HG03439 (cell line): Measurements from ENCODE around the gene SLC26A1.

Experiments used
- ATAC-seq: cut with Tn5 transposase; IDR thresholded peaks from one replicate; pipeline ENCODE4 v1.9.1; 2021; ENCODE audit warnings: mild to moderate bottlenecking, moderate library complexity; ENCODE audit not compliant: unreplicated experiment

Gene SLC26A1

GRCh38 chr4:966266-967112, 26.7 kb downstream of the SLC26A1 start:
- no peak for ATAC-seq

DNA sequence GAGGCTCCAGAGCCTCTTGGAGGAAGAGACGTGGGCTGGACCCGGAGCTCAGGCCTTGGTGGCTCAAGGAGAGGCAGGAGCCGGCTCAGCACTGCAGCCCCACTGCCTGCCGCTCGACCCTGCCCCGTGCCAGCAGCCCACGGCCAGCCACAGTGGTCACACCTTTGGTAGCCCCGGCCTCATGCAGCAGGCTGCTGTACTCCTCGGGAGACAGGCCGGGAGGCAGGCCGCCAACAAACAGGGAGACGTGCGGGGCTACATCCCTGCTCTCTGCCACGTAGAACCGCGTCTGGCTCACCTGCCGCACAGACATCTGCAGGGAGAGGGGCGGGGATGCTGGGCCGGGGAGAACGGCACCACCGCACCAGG, 27.5 kb downstream of the SLC26A1 start:
- no peak for ATAC-seq

DNA sequence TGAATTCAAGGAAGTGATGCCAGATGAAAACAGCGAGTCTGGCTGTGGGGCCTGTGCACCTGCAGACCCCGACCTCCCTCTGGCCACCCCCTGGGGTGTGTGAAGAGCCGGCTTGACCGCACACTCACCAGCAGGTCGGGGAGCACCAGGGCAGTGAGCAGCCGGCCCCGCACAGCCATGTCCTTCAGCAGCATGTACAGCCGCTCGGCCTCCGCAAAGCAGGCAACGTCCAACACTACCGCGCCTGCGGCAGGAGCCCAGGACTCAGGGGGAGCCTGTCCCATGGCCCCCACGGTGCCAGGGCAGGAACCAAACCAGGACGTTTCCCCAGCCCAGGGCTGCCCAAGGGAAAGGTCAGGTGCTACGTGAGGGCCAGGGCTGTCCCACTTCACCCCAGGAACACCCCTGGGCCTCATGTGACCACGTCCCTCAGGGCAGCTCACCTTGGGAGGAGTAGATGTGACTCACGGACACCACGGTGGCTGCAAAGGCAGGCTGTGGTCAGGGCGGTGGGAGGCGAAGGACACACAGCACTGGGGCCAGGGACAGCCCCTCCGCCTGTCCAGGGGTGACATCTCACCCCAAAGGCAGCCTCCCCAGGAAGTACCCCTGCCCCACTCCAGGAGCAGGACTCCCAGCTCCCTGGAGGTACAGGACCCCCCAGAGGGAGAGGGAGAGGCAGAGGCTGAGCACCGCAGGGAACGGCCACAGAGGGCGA, 28.0 kb downstream of the SLC26A1 start:
- no peak for ATAC-seq

GRCh38 chr4:964346-965025, 28.7 kb downstream of the SLC26A1 start:
- no peak for ATAC-seq

- no peak for ATAC-seq
These were observed 29.7 kb downstream of the SLC26A1 start for GRCh38 chr4:963276-964225.

DNA sequence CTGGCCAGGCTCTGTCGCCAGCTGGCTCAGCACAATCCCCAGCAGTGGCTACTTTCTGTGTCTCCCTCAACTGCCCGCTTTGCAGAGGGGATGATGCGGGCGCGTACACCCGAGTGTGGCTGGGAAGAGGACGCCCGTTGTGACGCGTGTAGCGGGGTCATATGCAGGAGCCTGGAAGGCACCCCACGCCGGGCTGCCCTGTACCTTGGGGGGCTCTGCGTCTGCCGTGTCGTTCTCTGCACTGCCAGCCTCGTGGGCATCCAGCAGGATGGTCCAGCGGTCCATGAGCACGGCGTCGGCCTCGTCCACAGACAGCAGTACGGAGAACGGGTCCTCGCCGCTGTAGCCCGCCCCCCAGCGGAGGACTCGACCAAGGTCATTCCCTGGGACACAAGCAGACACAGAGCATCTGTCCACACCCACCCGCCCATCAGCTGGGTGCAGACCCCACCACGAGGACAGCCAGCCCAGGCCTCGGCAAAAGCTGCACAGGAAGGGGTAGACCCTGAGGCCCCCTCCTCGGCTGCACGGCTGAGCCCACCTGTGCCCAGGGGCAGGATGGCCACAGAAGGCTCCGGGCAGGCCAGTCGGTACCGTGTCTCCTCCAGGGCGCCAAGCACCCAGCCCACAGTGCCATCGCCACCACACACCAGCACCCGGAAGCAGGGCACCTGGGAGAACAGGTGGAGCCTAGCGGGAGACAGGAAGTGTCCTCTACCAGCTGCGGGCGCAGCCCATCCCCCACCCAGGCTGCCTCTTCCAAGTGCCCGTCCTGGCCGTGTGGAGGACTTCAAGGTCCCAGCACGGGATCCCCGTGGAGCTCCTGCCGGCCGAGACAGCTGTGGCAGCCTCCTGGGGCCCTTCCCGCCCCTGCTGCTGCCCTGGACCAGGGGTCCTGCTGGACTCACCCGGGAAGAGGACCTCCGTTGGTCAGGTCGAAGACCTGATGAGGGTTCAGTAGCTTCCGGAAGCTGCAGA, 30.7 kb downstream of the SLC26A1 start:
- ATAC-seq, result no peak

DNA sequence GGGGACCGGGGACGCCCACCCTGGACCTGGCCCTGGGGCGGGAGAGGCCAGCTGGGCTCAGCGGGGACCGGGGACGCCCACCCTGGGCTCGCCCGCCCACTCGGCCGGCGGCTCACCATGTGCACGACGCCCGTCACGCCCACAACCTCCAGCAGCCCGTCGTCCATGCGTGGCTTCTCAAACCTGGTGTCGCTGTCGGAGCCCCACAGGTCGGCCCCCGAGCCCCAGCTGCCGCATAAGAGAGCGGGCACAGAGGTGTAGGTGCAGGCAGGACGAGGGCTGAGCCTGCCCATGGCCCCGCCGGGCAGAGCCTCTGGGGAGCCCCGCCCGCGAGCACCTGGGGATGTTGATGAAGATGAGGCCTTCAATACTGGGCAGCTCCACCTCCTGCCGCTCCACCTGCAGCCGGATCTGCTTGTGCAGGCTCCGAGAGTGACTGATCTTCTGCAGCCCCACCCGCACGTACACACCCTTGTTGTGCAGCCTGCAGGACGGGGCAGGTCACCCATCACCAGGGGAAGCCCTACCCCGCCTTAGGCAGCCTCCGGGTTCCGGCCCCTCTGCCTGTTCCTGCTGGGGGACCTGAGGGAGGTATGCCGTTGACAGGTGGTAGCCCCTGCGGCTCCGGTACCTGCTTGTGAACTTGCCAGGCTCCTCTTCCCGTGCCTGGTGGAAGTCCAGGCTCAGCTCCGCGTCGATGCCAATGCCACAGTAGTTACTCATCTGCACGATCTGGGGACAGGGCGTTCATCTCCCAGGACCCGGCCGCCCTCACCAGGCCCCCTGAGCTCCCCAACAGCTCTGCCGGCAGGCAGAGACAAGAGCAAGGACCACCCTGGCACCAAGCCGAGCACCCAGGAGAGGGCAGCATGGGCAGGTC, 31.6 kb downstream of the SLC26A1 start:
- no peak for ATAC-seq

GRCh38 chr4:960636-961350, 32.4 kb downstream of the SLC26A1 start:
- no peak for ATAC-seq

- no peak for ATAC-seq
These were observed 33.0 kb downstream of the SLC26A1 start for GRCh38 chr4:960140-960635.

DNA sequence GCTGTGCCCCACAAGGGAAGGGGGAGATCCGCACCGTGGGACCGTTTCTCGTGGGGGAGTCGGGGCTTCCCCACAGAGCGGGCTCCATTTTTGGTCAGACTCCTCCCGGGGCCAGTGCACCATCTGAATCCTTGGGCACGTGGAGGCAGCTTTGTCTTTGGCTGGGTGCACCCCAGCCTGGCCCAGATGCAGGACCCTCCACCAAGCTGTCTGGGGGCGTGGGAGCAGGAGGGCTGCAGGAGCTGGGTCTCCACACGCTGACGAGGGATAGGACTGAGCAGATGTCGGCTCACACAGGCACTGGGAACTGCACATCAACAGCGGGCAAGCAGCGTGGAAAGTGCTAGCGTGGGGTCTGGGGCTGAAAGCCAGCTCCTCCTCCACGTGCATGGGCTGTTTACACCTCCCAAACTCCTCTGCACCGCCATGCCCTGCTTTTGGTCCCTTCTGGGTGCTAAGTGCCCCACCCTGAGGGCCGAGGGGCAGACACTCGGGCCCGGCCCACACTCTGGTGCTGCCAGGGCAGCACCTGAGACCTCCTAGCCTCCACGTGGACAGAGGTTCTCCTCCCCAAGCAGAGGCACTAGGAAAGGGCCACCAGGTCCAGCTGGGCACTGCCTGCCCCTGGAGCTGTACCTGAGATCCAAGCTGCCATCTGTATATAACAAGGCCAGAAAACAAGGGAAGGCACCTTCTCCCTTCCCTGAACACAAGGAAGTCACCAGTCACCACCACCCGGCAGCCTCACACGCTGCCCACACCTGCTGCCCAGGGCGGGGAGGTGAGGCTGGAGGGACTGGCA, 33.7 kb downstream of the SLC26A1 start:
- no peak for ATAC-seq

DNA sequence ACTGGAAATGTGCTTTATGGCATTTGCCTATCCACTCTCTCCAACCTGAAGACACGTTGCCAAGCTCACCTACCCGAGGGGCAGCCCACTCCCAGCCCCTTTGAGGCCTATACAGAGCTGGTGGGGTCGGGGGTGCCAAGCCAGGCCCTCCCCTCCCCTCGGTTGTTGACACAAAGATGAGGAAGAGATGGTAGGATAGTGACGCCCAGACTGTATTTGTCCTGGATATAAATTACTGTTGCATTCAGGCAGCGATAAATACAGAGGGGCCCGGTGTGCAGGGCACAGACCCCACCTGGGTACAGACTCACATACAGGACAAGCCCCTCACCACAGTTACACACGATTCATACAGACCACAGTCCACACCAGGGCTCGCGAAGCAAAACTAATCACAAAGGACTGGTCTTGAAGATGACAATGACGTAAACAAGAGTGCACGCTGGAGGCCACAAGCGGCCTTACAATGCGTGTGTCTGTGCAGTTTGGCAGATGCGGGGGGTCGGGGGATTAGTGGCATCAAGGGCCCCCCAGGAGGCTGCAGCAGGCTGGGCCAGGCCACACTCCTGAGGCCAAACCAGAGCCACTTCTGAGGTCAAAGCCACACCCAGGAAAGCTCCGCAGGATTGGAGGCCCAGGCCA, 34.4 kb downstream of the SLC26A1 start:
- no peak for ATAC-seq

DNA sequence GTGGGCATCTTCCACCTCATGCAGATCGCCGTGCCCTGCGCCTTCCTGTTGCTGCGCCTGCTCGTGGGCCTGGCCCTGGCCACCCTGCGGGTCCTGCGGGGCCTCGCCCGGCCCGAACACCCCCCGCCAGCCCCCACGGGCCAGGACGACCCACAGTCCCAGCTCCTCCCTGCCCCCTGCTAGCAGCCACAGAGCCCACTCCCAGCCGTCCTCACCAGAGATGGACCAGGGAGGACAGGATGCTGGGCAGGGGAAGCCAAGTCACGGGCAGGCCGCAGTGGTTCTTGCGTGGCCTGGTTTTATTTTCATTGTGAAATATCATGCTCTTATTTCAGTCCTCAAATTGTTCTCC, 34.9 kb downstream of the SLC26A1 start:
- ATAC-seq, result no peak

GRCh38 chr4:957581-958313, 35.5 kb downstream of the SLC26A1 start:
- no peak for ATAC-seq

GRCh38 chr4:957231-957580, 36.0 kb downstream of the SLC26A1 start:
- no peak for ATAC-seq

- ATAC-seq, result no peak
These were observed 36.5 kb downstream of the SLC26A1 start for GRCh38 chr4:956531-957230.
